CD4-positive, alpha-beta T cell treated with Interleukin-6 at 100 ng/mL for 8 hours (primary cell): Measurements from ENCODE around the gene DDX51.
"Not testable (repeated sequence)": the region's sequence is repeated elsewhere in the genome, so short reads cannot be mapped to it uniquely, and the experiment has no call there.

ENCODE experiments used
- DNase-seq: peaks from one replicate; pipeline ENCODE4 v3.0.0-alpha.2; 2020; ENCODE audit warnings: mixed read lengths, low spot score

The DDX51 gene

DNA sequence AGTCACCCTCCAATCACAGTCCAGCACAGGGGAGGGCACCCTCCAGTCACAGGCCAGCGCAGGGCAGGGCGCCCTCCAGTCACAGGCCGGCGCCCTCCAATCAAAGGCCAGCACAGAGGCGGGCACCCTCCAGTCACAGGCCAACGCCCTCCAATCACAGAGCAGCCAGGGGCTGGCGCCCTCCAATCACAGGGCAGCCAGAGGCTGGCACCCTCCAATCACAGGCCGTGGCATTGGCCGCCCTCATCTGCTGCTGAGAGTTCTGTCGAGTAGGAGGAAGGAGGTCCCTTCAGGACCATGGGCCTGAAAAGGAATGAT lies 26.6 kb downstream of the DDX51 start:
- no peak for DNase-seq

DNA sequence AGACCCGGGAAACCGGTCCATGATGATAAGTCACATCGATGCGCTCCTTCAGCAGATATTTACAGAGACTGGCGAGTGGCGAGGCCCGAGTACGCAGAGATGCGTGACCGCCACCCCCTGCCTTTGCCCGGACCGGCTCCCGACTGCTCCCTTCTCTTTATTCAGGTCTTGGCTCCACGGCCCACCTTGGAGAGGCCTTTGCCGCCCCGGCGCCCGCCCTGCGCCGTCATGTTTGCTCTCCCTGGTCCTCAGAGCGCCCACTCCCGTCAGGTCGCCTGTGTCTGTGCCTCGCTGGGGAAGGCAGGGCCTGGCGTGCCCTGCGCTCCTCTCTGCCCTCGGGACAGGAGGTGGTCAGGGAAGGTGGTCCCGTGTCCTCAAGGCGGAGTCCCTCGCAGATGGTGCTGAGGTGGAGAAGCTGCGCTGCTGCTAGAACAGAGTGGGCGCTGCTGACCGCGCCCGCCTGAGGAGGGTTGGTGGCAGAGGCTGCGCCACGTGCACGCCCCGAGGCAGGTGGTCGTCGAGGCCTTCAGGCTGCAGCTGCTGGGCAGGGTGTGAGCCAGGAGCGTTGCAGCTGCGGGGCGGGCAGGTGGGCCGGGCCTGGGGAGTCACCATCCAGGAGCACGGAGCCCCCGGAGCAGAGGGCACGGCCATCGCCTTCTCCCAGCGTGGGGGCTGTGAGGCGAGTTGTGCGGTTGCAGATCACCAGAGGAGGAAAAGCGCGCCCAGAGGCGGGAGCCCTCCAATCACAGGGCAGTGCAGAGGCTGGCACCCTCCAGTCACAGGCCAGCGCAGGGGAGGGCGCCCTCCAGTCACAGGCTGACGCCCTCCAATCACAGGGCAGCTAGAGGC lies 27.2 kb downstream of the DDX51 start:
- no peak for DNase-seq

DNA sequence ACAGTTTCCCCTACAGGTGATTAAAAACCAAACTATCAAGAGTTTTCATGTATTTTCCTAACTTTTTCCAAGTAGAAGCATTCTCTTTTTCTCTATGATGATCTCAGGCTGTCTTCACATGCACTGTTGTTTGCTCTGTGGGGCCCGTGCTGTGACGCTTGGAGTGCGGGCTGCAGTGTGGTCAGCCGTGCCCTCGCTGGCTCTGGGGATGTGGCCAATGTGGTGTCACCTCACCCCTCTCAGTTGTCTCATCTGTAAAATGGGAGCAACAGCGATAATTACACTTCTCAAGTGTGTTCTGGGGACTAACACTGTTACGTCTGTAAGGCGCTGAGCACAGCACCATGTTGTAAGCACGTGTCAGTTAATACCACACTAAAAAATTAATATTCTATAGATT lies 28.6 kb downstream of the DDX51 start:
- DNase-seq, result no peak

DNA sequence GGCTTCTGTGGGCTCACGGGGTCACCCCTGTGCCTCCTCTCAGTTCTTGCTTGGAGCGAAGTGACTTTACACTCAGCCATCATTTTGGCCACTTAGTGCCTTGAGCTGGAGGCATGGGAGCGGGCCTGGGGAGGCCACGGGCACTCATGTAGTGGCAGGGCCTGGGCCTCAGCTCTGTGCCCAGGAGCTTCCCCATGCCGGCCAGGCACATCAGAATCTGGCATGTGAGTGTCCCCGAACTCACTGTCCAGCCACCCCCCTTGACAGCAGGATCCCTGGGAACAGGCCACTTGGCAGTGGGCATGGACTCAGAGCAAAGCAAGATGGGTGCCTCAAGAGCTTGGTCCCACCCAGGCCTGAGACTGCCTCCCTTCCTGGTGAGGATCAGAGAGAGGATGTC lies 29.5 kb downstream of the DDX51 start:
- DNase-seq, result no peak

GRCh38 chr12:132111654-132112304 lies 32.3 kb downstream of the DDX51 start:
- no peak for DNase-seq

DNA sequence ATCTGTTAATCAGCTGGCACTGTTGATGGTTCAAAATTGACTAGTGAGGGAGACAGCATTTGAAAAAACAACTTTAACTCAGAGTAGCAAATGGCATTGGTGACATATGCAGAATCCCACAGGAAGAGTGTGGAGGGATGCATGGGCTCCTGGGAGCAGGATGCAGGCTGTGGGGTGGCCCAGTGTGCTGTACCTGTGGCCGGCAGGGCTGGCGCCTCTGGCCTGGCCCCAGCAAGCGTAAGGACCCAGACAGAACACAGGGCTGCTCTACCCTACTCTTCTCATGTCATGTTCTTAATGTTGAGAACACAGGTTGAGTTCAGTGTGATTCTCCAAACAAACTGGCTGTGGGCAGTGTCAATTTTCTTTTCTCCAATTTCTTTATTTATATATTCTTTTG lies 33.4 kb downstream of the DDX51 start:
- DNase-seq, result no peak

DNA sequence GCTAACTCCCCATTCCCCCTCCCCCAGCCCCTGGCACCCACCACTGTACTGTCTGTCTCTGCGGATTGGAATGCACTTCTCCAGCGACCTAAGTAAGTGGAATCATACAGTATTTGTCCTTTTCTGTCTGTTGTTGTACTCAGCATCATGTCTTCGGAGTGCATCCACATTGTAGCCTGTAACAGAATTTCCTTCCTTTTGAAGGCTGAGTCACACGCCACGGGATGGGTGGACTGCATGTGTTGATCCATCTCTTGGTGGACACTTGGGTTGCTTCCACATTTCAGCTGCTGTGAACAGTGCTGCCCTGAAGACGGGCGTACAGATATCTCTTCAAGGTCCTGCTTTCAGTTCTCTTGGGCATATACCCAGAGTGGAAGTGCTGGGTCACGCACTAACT lies 34.4 kb downstream of the DDX51 start:
- no peak for DNase-seq

GRCh38 chr12:132108211-132108832 lies 35.8 kb downstream of the DDX51 start:
- no peak for DNase-seq

DNA sequence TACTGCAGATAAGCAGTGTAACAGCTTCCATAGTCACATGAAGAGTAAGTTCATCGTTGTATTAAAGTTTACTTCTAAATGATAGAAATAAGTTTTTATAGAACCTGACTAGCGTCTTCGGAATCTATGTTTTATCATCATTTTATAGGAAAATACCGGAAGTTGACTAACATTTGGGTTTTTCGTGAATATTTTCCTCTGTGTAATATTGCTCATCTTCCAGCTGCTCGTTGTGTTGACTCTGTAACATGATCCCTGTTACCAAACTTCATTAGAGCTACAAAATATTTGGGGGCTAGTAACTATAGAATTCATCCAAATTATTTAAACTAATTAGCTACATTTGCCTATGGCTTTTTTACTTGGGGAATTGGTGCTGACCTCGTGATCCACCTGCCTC lies 37.2 kb downstream of the DDX51 start:
- no peak for DNase-seq

GRCh38 chr12:132105467-132105866 lies 38.7 kb downstream of the DDX51 start:
- DNase-seq, result no peak

DNA sequence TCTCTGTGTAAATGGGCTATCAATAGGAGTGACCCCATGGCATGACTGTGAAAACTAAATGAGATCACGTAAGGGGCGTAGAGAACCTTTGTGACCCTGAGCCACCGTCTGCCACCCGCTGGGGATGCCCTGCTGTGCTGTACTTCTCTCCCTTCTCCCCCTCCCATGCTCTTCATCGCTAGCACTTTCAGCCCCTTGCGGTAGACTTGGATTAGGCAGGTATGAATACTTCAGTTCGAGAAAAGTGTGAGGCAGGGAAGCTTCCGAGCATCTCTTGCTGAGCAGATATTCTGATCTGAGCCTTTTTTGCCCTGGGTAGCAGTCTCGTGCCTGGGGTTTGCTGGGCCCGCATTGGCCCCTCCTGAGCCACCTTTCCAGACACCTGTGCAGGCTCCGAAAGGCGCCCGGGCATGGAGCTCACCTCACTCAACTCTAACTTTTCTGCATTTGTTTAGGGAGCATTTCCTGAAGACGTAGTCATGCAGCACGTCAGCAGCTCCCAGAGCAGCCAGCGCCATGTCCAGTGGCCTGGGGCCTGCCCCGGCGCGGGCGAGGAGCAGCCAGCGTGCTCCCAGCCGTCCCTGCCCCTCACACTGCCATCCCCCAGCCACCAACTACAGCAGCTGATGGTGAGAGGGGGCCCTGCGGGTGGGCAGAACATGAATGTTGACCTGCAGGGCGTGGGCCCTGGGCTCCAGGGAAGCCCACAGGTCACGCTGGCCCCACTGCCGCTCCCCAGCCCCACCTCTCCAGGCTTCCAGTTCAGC lies 40.4 kb downstream of the DDX51 start:
- DNase-seq, result no peak

- not testable (repeated sequence) for DNase-seq
Measured at GRCh38 chr12:132103072-132103471, 41.0 kb downstream of the DDX51 start.

- DNase-seq, result no peak
Measured at GRCh38 chr12:132102297-132102696, 41.8 kb downstream of the DDX51 start.

DNA sequence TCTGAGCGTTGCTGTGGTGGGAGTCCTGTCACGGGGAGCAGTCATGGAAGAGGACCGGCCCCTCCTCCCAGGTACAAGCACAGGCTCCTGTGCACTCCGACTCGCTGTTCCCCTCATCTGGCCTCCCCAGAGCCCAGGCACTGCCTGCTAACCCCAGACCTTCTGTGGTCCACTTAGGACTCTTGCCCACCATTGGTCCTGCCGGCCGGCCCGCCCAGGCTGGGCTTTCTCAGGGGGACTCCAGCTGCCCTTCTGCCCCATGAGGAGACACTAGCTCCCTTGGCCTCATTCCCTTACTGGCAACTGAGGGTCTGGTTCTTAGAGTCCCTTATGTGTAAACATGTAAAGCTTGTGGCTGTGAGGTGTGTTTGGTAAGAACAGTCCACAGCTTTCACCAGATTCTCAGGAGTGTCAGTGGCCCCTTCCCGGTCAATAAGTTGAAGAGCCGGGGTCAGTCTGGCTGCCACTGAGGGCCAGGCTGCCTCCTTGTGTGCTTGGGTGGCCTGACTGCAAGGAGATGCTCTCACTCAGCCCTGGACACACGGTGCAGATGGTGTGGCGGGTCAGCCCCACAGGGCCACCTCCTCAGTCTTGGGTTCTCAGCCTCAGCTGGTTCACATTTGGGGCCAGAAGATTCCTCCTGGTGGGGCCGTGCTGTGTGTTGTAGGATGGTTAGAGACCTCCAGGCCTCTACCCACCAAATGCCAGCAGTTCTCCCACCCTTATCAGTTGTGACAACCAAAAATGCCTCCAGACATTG lies 43.6 kb downstream of the DDX51 start:
- DNase-seq, result no peak

DNA sequence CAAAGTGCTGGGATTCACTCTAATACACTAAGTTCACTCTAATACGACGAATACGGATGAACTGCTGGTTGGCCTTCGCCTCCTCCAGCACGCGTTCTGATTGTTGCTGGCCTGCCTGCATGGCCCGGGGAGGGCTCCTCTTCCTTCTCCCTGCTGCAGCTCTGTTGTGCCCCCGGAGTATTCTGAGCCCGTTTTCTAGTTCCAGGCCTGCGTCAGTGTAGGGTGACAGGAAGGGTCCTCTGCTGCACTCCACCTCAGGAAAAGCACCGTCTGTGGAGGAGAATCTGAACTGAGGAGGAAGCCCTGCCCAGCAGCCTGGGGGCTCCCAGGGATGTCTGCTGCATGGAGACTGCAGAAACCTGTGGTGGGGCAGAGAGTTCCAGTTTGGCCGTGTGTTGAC lies 44.4 kb downstream of the DDX51 start:
- DNase-seq, result no peak

DNA sequence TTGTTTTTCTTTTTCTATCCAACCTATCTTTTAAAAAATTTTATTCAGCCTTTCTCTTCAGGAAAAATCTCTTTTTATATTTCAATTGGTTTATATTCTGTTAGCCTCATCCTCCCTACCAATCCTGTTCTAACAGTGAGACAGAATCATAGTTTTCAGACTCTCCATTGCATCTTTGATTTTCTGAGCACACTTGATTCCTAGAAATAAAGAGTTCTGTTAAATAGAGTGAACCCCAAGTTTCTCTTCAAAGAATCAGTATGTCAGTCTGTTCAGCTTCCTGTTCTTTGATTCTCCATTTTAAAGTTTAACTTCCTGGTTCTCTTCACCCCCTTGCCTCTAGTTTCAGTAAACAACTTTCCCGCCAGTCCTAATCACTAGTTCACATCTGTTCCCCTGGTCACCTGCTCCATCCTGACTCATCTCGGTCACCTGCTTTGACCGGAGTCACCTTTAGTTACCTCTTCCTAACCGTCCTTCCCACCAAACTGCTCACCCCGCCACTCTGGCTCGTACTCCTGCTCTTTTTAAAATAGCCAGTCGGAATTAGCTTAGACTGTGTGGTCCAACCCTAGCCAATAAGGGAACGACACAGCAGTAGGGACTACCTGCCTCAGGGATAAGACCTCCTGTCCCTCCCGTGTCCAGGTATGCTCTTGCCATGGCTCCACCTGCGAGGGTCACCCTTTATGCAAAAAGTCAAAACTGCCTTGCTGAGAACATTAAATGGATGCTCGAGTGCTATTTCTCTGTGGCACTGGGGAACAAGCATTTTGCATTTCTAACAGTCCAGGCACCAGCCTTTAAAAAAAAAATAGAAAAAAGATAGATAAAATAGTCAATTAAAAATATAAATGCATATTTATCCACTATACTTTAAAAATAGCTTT lies 48.4 kb downstream of the DDX51 start:
- DNase-seq, result no peak

GRCh38 chr12:132094269-132094891 lies 49.7 kb downstream of the DDX51 start:
- DNase-seq, result no peak

GRCh38 chr12:132089407-132089910 lies 54.7 kb downstream of the DDX51 start:
- DNase-seq, result no peak
